Renal pelvis (tissue), 4 donors: Measurements from ENCODE around the gene CHN2. TPM values are rescaled to one million over a fixed set of nuclear protein-coding genes. Genes with fewer than 3 reads are reported as not detected.

ENCODE experiments used
- DNase-seq: peaks from one replicate; pipeline ENCODE4 v3.0.0-alpha.2; 2013
- polyA plus RNA-seq, 3 donors: library from polyadenylated mRNA; unstranded; fragments of 120-200 nt; gene quantifications; one replicate each; pipeline ENCODE4 v1.2.1, GENCODE V29; 2013; ENCODE audit not compliant: insufficient read length in 3 of 3

Gene CHN2
- polyA plus RNA-seq, 3 donors = 14.7 to 17.7 (median 16.0) TPM

- DNase-seq = no peak
Observed at GRCh38 chr7:29331163-29331562, 136.6 kb downstream of the CHN2 start.

- DNase-seq = no peak
Observed at GRCh38 chr7:29332042-29332811, 137.7 kb downstream of the CHN2 start.

- no peak for DNase-seq
Observed at GRCh38 chr7:29332875-29333855, 138.6 kb downstream of the CHN2 start.

- DNase-seq = no peak
Observed at GRCh38 chr7:29335188-29336083, 140.9 kb downstream of the CHN2 start.

- DNase-seq = no peak
Observed at GRCh38 chr7:29337546-29338116, 143.1 kb downstream of the CHN2 start.

GRCh38 chr7:29340696-29341095 is 146.1 kb downstream of the CHN2 start:
- no peak for DNase-seq

GRCh38 chr7:29341156-29341555 is 146.6 kb downstream of the CHN2 start:
- DNase-seq = no peak

GRCh38 chr7:29342761-29343160 is 148.2 kb downstream of the CHN2 start:
- no peak for DNase-seq

- no peak for DNase-seq
Observed at GRCh38 chr7:29343399-29343798, 148.8 kb downstream of the CHN2 start.

- no peak for DNase-seq
Observed at GRCh38 chr7:29344334-29344978, 149.9 kb downstream of the CHN2 start.

- DNase-seq = no peak
Observed at GRCh38 chr7:29345590-29345989, 151.0 kb downstream of the CHN2 start.

GRCh38 chr7:29346231-29346978 is 151.8 kb downstream of the CHN2 start:
- no peak for DNase-seq

- DNase-seq = no peak
Observed at GRCh38 chr7:29349362-29349761, 154.8 kb downstream of the CHN2 start.

- DNase-seq = no peak
Observed at GRCh38 chr7:29350351-29350750, 155.8 kb downstream of the CHN2 start.

GRCh38 chr7:29352041-29352440 is 157.5 kb downstream of the CHN2 start:
- DNase-seq = no peak

GRCh38 chr7:29353810-29354209 is 159.2 kb downstream of the CHN2 start:
- no peak for DNase-seq

GRCh38 chr7:29354340-29354739 is 159.8 kb downstream of the CHN2 start:
- no peak for DNase-seq

- no peak for DNase-seq
Observed at GRCh38 chr7:29355388-29355787, 160.8 kb downstream of the CHN2 start.

- peak; percentile 58 for DNase-seq
Observed at GRCh38 chr7:29356631-29357030, 162.1 kb downstream of the CHN2 start.

GRCh38 chr7:29359482-29360093 is 165.0 kb downstream of the CHN2 start:
- no peak for DNase-seq
